Sigmoid colon (tissue), 4 donors: ENCODE measurements around the gene BRS3.

Source experiments
- CTCF ChIP-seq, 4 experiments: fragments of 450-650 bp in 3 of 4; fragments of 200-600 bp in 1 of 4; IDR thresholded peaks; one replicate each; pipeline ENCODE4 v1.5.1; 2016 to 2019; ENCODE audit warnings: antibody characterized with exemption in 4 of 4, mild to moderate bottlenecking in 3 of 4, moderate library complexity in 2 of 4
- EP300 ChIP-seq, 4 donors: sonication (generic); formaldehyde crosslinking; IDR thresholded peaks; one replicate each; pipeline ENCODE4 v1.6.1; 2017; ENCODE audit warnings: antibody characterized with exemption in 4 of 4
- POLR2A ChIP-seq, 2 donors: fragments of 450-650 bp; IDR thresholded peaks; one replicate each; pipeline ENCODE4 v1.6.1; 2016; ENCODE audit warnings: antibody characterized with exemption in 2 of 2, mild to moderate bottlenecking in 2 of 2, moderate library complexity in 2 of 2
- POLR2AphosphoS5 ChIP-seq, 4 donors: sonication (generic); formaldehyde crosslinking; IDR thresholded peaks; one replicate each; pipeline ENCODE4 v1.6.1; 2017; ENCODE audit warnings: antibody characterized with exemption in 4 of 4

GRCh38 chrX:136446208-136446607 lies 41.5 kb upstream of the BRS3 start:
- TF ChIP-seq POLR2A (IDR thresholded peaks at IDR 0.05) = no peak
- no peak for TF ChIP-seq CTCF (IDR thresholded peaks at IDR 0.05)
- TF ChIP-seq EP300 (IDR thresholded peaks at IDR 0.05) = no peak
- TF ChIP-seq POLR2AphosphoS5 (IDR thresholded peaks at IDR 0.05) = no peak
